ENCODE data around the gene GDPD5. TPM values are rescaled to one million over a fixed set of nuclear protein-coding genes. Genes with fewer than 3 reads are reported as not detected.

The GDPD5 gene
- polyA plus RNA-seq, 1 experiment = 1.4 TPM

DNA sequence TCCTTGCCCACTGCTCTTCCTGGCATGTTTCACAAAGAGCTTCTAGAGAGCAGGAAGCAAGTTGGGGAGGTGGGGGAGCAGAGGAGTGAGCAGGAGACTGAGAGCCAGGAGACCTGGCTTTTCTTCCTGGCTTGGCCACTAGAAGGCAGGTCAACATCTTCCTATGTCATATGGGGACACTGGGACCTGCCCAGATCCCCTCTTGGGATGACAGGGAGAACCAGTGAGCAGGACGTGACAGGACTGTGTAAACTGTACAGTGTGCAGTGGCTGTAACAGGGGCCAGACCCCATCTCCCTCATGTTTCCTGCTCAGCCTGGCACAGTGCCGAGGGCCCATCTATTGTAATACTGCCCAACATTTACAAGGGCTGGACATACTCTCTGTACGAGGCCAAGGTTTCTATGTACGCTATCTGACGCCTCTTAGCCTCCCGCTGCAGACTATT lies 29.4 kb downstream of the GDPD5 start:
- TF ChIP-seq, protein P1, sequence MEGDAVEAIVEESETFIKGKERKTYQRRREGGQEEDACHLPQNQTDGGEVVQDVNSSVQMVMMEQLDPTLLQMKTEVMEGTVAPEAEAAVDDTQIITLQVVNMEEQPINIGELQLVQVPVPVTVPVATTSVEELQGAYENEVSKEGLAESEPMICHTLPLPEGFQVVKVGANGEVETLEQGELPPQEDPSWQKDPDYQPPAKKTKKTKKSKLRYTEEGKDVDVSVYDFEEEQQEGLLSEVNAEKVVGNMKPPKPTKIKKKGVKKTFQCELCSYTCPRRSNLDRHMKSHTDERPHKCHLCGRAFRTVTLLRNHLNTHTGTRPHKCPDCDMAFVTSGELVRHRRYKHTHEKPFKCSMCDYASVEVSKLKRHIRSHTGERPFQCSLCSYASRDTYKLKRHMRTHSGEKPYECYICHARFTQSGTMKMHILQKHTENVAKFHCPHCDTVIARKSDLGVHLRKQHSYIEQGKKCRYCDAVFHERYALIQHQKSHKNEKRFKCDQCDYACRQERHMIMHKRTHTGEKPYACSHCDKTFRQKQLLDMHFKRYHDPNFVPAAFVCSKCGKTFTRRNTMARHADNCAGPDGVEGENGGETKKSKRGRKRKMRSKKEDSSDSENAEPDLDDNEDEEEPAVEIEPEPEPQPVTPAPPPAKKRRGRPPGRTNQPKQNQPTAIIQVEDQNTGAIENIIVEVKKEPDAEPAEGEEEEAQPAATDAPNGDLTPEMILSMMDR (IDR thresholded peaks at IDR 0.05; ENCODE audit: low read depth, low read length) = no peak
- ChIA-PET CTCF (interaction anchor here (0.6 kb wide), 1 partner anchor 89 kb away, joined by 5 read pairs; no protein-coding TSS in a partner anchor), POLR2A (no interaction called here)
- Histone ChIP-seq H3K27ac (ENCODE audit: low read depth, low read length) (no peak overlapping the region), H3K9me3 (ENCODE audit: control insufficient read depth, insufficient read depth, low read length) (no peaks in the 10 kb centered on the region), H3K27me3 (ENCODE audit: control insufficient read depth, insufficient read depth, low read length) (no peaks in the 10 kb centered on the region), H3K4me3 (ENCODE audit: low read depth, low read length) (no peak overlapping the region)
- DNase-seq (ENCODE audit: low read depth, low spot score) = no peak

DNA sequence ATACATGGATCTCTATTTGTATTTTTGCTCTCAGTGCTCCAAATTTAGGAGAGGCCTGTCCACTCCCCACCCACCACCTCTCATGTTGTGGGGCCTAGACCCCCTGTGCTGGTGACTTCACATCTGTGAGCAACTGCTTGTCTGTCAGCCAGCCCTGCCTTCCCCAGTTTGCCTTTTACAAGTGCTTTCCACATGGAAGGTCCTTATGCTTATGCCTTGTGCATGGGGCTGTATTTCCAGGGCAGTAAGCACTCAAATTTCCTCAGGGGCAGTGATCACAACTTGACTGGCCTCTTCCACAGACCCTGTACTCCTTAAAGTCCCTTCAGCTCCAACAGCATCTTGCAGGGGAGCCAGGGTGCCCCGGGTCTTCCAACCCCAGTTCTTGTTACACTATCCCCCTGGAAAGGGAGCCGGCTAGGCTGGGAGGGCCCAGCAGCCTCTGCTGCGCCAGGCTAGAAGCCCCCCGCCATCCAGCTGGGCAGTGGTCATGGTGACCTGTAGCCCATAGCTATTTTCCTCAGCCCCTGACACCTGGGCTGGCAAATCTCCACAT lies 29.9 kb downstream of the GDPD5 start:
- H3K27me3 ChIP-seq (ENCODE audit: control insufficient read depth, insufficient read depth, low read length) = no peaks in the 10 kb centered on the region
- H3K9me3 ChIP-seq (ENCODE audit: control insufficient read depth, insufficient read depth, low read length) = no peaks in the 10 kb centered on the region
- TF ChIP-seq, protein P1 (IDR thresholded peaks at IDR 0.05; ENCODE audit: low read depth, low read length) = no peak
- H3K4me3 ChIP-seq (ENCODE audit: low read depth, low read length) = no peak overlapping the region
- no peak overlapping the region for H3K27ac ChIP-seq (ENCODE audit: low read depth, low read length)
- no peak for DNase-seq (ENCODE audit: low read depth, low spot score)
- POLR2A ChIA-PET = no interaction called here
- CTCF ChIA-PET = no interaction called here

DNA sequence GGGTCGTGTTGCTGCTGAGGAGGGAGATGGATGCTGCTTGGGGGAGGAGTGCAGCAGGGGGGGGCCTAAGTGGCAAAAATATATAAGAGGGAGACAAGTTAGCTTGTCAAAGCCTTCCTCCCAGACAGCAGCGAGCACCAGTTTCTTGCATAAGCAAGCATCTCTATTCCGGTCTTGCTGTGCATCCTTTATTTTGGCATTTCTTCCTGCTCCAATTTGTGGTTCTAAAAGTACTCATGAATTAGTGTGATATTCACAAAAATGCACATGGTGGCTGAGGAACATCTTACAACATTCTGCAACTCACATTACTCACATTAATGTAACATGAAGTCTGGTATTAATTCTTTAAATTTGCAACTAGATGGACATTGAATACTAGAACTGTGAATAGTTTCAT lies 32.1 kb downstream of the GDPD5 start:
- DNase-seq (ENCODE audit: low read depth, low spot score) = no peak
- Histone ChIP-seq H3K27me3 (ENCODE audit: control insufficient read depth, insufficient read depth, low read length) (no peaks in the 10 kb centered on the region), H3K27ac (ENCODE audit: low read depth, low read length) (no peak overlapping the region), H3K9me3 (ENCODE audit: control insufficient read depth, insufficient read depth, low read length) (no peaks in the 10 kb centered on the region), H3K4me3 (ENCODE audit: low read depth, low read length) (no peak overlapping the region)
- ChIA-PET CTCF (interaction anchor here (0.6 to 0.7 kb wide), 3 partner anchors 156 to 955 kb away, joined by 3 read pairs; no protein-coding TSS in a partner anchor), POLR2A (no interaction called here)
- TF ChIP-seq, protein P1 (IDR thresholded peaks at IDR 0.05; ENCODE audit: low read depth, low read length) = no peak

DNA sequence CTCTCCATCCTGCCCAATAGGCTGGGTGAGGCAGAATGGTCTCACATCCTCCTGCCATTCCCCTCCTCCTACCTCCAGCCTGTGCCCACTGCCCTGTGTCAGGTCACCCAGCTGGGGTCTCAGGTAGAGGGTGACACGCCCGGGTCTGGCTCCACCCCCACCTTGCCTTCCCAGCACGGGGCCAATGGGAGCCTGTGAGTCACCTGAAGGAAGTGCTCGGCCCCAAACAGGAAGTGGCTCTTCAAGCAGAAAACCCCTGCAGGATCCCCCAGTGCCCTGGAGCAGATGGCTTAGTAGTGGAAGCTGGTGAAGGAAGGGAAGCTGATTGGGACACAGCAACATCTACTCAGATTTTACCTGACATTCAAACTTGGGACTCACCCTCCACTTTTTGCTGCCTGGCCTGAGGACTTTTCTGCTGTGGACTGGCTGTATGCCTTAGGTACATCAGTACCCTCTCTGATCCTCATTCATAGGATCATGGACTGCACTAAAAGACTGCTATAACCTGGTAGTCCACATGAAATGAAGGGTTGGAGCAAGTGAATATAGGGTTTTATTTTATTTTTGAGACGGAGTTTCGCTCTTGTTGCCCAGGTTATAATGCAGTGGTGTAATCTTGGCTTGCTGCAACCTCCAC lies 33.4 kb downstream of the GDPD5 start:
- ChIA-PET POLR2A (no interaction called here), CTCF (no interaction called here)
- Histone ChIP-seq H3K4me3 (ENCODE audit: low read depth, low read length) (no peak overlapping the region), H3K27ac (ENCODE audit: low read depth, low read length) (no peak overlapping the region), H3K9me3 (ENCODE audit: control insufficient read depth, insufficient read depth, low read length) (no peaks in the 10 kb centered on the region), H3K27me3 (ENCODE audit: control insufficient read depth, insufficient read depth, low read length) (no peaks in the 10 kb centered on the region)
- DNase-seq (ENCODE audit: low read depth, low spot score) = no peak
- TF ChIP-seq, protein P1 (IDR thresholded peaks at IDR 0.05; ENCODE audit: low read depth, low read length) = no peak

DNA sequence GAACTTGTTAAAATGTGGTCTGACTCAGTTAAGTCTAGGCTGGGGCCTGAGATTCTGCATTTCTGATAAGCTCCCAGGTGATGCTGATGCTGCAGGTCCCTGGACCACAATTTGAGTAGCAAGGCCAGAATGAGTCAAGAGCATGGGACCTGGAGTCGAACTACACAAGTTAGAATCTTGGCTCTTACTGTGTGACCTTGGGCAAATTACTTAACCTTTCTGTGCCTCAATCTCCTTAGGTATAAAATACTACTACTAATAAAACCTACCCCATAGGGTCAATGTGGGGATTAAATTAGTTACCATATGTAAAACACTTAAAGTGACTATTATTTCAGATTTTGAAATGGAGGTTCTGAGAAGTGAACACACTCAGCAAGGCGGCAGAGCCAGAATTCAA lies 34.3 kb downstream of the GDPD5 start:
- DNase-seq (ENCODE audit: low read depth, low spot score) = no peak
- TF ChIP-seq, protein P1 (IDR thresholded peaks at IDR 0.05; ENCODE audit: low read depth, low read length) = no peak
- Histone ChIP-seq H3K27ac (ENCODE audit: low read depth, low read length) (no peak overlapping the region), H3K4me3 (ENCODE audit: low read depth, low read length) (no peak overlapping the region), H3K9me3 (ENCODE audit: control insufficient read depth, insufficient read depth, low read length) (no peaks in the 10 kb centered on the region), H3K27me3 (ENCODE audit: control insufficient read depth, insufficient read depth, low read length) (peaks cover 4% of the 10 kb centered on the region)
- ChIA-PET CTCF (no interaction called here), POLR2A (interaction anchor here (0.6 kb wide), 1 partner anchor 68 kb away, joined by 5 read pairs; no protein-coding TSS in a partner anchor)
